Measurements from ENCODE around the gene OR5L1. TPM values are rescaled to one million over a fixed set of nuclear protein-coding genes. Genes with fewer than 3 reads are reported as not detected.

The OR5L1 gene
- not detected in 2 replicates for total RNA-seq

DNA sequence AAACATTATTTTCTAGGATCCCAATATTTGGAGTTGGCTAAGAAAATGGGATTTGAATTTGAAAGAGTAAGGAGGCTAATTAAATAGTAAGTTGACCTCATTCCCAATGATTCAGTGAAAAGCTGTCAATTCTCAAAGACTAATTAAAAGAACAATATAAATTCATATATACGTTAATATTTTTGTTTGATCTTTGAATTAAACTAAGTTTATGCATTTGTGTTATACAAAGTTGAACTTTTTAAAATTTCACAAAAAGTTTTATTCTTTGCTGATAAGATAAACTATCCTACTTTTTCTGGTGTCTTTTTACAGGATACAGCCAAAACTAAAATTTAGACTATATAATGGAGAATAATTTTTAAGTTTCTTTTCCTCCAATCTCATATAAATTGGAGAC is at the start of gene OR5L1:
OR5L1 (plus strand) TSS at position 301 of the 400 bp plus-strand sequence. CDS start 100 bp downstream, outside the sequence.

DNA sequence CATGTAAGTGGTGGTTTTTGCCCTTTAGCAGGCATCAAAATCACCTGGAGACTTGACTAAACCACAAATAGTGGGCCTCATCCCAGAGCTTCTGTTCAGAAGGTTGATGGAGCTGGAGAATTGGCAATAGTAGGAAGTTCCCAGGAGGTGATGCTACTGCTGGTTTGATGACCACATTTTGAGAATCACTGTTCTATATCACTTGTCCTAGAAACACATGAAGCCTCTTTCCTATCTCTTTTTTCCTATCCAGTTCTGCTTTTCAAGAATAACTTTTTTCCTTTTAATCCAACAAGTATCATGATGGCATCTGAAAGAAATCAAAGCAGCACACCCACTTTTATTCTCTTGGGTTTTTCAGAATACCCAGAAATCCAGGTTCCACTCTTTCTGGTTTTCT is 38.0 kb upstream of the OR5L1 start, which contains the start of gene OR5D13:
OR5D13 (plus strand) TSS at position 301 of the 400 bp plus-strand sequence; CDS start at position 301, 0 bp downstream.

DNA sequence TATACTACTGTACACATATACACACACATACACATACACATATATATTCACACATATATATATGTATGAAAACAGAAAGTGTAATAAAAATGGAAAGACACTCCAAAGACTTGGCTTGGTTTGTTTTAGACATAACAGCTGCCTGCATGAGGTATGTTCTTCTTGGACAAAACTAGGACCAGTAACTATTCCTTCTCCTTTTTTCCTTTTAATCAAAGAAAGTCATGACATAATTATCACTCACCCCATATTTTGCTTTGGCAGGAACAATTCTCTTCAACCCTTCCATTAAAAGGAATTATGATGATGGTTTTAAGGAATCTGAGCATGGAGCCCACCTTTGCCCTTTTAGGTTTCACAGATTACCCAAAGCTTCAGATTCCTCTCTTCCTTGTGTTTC is 15.9 kb upstream of the OR5L1 start, which contains the start of gene OR5D14:
OR5D14 (plus strand) TSS at position 301 of the 400 bp plus-strand sequence; CDS start at position 301, 0 bp downstream.

DNA sequence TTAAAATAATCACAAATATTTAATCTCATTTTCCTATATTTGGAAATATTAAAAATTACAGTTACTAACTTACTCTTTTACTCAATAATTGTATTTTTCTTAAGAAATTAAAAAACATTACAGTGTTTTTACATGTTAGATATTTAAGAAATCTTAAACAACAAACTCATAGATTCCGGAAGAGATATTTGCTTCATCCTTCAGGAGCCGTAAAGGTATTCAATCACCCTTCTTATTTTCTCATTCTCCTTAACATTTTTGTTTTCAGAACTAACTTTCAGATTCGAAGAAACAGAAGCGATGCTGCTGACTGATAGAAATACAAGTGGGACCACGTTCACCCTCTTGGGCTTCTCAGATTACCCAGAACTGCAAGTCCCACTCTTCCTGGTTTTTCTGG is 8.2 kb downstream of the OR5L1 start, which contains the start of gene OR5D18:
OR5D18 (plus strand) TSS at position 301 of the 400 bp plus-strand sequence; CDS start at position 301, 0 bp downstream.

DNA sequence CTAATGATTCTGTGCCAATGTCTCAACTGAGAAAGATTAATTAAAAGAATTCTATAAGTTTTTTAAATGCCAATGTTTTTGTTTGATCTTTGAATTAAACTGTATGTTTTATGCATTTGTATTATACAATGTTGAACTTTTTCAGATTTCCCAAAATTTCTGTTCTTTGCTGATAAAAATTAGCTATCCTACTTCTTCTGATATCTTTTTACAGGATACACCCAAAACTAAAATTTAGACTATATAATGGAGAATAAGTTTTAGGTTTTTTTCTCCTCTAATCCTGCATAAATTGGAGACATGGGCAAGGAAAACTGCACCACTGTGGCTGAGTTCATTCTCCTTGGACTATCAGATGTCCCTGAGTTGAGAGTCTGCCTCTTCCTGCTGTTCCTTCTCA is 15.8 kb downstream of the OR5L1 start, which contains the start of gene OR5L2:
OR5L2 (plus strand) TSS at position 301 of the 400 bp plus-strand sequence; CDS start at position 301, 0 bp downstream.

DNA sequence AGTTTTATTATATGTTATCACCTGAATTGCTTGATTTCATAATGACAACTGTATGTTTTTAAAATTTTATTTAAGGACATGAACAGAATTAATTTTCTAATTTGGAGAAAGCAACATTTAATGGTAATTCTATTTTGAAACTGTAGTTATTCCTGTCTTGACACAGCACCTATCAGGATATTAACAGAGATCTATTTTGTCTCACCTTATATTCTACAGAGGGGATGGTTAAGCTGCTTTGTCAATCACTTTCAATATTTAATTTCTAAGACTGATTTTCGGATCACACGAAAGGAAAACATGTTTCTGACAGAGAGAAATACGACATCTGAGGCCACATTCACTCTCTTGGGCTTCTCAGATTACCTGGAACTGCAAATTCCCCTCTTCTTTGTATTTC is 27.3 kb downstream of the OR5L1 start, which contains the start of gene OR5D16:
OR5D16 (plus strand) TSS at position 301 of the 400 bp plus-strand sequence; CDS start at position 301, 0 bp downstream.

Other genes with a start within 250 kb of the OR5L1 start
- not detected in 2 replicates for gene OR4C16, start 239.2 kb upstream of the OR5L1 start, total RNA-seq
- not detected in 2 replicates for gene OR4C11, start 203.7 kb upstream of the OR5L1 start, total RNA-seq
- not detected in 2 replicates for gene OR4P4, start 176.3 kb upstream of the OR5L1 start, total RNA-seq
- not detected in 2 replicates for gene OR4S2, start 163.0 kb upstream of the OR5L1 start, total RNA-seq
- gene OR4C6, start 149.2 kb upstream of the OR5L1 start, total RNA-seq: not detected in 2 replicates
- gene OR5D13, start 37.9 kb upstream of the OR5L1 start, total RNA-seq: not detected in 2 replicates
- gene OR5D14, start 15.8 kb upstream of the OR5L1 start, total RNA-seq: not detected in 2 replicates
- not detected in 2 replicates for gene OR5D18, start 8.3 kb downstream of the OR5L1 start, total RNA-seq
- not detected in 2 replicates for gene OR5L2, start 15.9 kb downstream of the OR5L1 start, total RNA-seq
- gene OR5D16, start 27.4 kb downstream of the OR5L1 start, total RNA-seq: not detected in 2 replicates
- not detected in 2 replicates for gene TRIM51, start 71.9 kb downstream of the OR5L1 start, total RNA-seq
- gene OR5W2, start 103.2 kb downstream of the OR5L1 start, total RNA-seq: not detected in 2 replicates
- not detected in 2 replicates for gene OR5I1, start 125.0 kb downstream of the OR5L1 start, total RNA-seq
- not detected in 2 replicates for gene OR10AG1, start 158.6 kb downstream of the OR5L1 start, total RNA-seq
- gene OR5F1, start 183.3 kb downstream of the OR5L1 start, total RNA-seq: not detected in 2 replicates
- not detected in 2 replicates for gene OR5AS1, start 216.3 kb downstream of the OR5L1 start, total RNA-seq